IPS-18c (cell line): ENCODE data around the gene SPN.
"Not testable (repeated sequence)": the region's sequence is repeated elsewhere in the genome, so short reads cannot be mapped to it uniquely, and the experiment has no call there.

Source experiments
- H3K4me3 ChIP-seq: 2 replicates; pipeline ENCODE4 v1.7.0; 2013; ENCODE audit warnings: low read depth, mild to moderate bottlenecking, low read length, moderate library complexity; ENCODE audit not compliant: insufficient read depth
- H3K9me3 ChIP-seq: one replicate; pipeline ENCODE4 v1.6.1; 2013; ENCODE audit warnings: mild to moderate bottlenecking, low read length, moderate library complexity; ENCODE audit not compliant: control insufficient read depth, insufficient read depth

SPN gene, protein sequence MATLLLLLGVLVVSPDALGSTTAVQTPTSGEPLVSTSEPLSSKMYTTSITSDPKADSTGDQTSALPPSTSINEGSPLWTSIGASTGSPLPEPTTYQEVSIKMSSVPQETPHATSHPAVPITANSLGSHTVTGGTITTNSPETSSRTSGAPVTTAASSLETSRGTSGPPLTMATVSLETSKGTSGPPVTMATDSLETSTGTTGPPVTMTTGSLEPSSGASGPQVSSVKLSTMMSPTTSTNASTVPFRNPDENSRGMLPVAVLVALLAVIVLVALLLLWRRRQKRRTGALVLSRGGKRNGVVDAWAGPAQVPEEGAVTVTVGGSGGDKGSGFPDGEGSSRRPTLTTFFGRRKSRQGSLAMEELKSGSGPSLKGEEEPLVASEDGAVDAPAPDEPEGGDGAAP

DNA sequence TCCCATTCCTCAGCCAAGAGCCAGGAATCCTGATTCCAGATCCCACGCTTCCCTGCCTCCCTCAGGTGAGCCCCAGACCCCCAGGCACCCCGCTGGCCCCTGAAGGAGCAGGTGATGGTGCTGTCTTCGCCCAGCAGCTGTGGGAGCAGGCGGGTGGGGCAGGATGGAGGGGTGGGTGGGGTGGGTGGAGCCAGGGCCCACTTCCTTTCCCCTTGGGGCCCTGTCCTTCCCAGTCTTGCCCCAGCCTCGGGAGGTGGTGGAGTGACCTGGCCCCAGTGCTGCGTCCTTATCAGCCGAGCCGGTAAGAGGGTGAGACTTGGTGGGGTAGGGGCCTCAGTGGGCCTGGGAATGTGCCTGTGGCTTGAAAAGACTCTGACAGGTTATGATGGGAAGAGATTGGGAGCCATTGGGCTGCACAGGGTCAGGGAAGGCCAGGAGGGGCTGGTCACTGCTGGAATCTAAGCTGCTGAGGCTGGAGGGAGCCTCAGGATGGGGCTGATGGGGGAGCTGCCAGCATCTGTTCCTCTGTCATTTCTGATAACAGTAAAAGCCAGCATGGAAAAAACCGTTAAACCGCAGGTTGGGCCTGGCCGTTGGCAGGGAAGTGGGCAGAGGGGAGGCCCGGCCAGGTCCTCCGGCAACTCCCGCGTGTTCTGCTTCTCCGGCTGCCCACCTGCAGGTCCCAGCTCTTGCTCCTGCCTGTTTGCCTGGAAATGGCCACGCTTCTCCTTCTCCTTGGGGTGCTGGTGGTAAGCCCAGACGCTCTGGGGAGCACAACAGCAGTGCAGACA is at the start of gene SPN:
SPN (plus strand) TSS at position 232 of the 791 bp plus-strand sequence; CDS start at position 714, 482 bp downstream.
- Histone ChIP-seq H3K4me3 (no peak within 1 kb of the TSS), H3K9me3 (no peaks in the 10 kb centered on the region)

DNA sequence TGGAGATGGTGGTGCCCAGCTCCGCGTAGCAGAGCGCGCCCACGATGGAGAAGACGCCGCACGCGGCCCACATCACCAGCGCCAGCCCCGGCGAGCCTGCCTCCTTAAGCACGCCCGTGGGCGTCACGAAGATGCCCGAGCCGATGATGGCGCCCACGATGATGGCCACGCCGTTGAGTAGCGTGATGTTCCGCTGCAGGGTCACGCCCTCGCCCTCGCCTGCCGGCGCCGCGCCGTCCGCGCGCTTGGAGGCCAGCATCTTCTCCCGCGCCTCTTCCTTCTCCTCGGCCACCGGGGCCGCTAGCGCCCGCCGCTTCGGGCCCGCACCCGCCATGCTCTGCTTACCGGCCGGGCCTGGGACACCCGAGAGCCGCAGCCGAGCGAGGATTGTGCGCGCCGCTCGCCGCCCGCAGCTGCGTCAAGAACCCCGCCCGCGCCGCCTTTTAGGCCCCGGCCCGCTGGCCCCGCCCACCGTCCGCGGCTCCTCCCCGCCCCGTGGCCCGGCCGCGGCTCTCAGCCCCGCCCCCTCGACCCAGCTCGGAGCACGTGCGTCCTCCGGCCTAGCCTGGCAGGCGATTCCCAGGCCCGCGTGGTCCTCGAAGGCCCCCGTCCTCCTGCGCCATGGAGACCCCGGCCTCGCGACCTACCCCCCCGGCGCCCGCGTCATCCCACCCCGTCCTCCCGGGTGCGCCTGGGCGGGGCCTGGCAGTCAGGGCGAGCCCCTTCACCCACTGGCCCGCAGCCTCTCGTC is 49.6 kb upstream of the SPN start:
- peak overlapping the region; percentile 75 for H3K4me3 ChIP-seq
- not testable (repeated sequence) for H3K9me3 ChIP-seq

DNA sequence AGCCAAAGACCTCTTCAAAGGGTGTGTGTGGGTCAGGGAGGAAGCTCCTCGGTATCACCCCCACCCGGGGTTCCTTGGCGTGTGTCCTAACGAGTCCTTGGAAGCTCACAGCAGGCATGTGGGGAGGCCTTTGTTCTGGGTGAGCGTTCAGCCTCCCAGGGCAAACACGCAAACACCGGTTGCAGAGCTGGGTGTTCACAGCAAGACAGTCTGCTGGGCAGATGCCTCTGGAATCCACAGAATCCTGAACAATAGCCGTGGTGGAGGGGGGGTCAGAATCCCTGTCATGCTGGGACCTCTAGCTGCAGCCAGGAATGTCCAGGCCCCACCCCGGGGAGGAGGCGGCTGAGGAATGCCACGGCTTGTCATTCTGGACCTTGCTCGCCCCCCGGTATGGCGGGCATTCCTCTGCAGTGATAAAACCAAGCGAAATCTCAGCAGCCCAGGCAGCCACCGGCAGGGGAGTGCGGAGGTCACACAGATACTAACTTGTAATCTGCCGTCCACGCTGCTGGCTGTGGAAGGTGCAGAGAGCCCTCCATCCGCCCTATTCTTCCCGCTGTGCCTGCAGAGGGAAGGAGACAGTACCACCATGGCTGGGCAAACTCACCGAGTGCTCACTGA is 48.2 kb upstream of the SPN start:
- H3K4me3 ChIP-seq: peak overlapping the region; percentile 34

DNA sequence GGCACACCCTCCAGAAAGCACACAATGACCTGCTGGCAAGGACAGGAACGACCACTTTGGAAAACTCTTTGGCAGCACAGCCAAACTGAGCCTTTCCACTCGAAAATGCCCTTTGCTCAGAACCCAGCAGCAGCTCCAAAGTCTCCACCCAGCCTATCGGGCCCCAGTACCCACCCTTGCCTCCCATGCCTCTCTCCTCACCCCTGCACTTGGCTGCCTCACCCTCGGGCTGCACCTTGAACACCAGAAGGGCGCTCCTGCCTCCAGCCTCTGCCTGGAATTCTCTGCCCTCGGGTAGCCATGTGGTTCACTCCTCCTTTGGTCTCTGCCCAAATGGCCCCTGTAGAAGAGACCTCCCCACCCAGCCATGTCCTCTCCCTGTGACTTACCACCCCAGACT is 46.9 kb upstream of the SPN start:
- not testable (repeated sequence) for H3K9me3 ChIP-seq, H3K4me3 ChIP-seq

More for the DNA sequence above, 48.2 kb upstream of the SPN start:
- H3K9me3 ChIP-seq: not testable (repeated sequence)

DNA sequence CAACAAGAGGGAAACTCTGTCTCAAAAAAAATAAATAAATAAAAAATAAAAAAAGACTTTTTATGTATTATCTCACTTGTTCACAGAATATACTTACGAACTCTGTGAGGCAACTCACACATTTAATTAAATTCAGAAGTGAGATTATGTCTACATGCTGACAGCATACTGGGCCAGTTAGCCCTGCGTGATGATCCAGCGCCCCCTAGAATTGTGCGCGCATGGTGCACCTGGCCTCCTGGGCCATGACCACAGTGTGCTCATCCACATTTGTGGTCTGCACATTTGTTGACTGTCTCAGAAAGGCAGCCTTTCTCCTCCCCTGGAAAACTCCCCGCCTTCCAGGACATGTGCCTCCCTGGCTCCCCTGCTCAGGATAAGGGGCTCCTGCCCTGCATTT is 42.5 kb upstream of the SPN start:
- H3K9me3 ChIP-seq, H3K4me3 ChIP-seq: not testable (repeated sequence)

DNA sequence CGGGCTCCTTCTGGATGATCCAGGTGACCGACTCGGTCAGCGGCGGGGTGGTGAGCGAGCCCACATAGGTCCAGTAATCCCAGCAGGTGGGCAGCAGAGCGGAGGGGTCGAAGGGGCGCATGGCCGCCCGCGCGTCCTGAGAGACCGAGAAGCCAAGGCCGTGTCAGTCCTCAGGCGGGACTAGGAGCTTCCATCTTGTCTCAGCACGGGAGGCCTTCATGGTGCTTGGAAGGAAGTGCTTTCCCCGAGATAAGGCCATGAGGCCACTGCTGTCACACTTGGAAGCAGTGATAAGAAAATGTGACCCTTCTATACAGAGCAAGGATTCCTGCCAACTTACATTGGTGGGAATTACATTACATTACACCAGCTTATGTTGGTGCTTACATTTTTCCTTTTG is 40.3 kb upstream of the SPN start:
- not testable (repeated sequence) for H3K9me3 ChIP-seq, H3K4me3 ChIP-seq

DNA sequence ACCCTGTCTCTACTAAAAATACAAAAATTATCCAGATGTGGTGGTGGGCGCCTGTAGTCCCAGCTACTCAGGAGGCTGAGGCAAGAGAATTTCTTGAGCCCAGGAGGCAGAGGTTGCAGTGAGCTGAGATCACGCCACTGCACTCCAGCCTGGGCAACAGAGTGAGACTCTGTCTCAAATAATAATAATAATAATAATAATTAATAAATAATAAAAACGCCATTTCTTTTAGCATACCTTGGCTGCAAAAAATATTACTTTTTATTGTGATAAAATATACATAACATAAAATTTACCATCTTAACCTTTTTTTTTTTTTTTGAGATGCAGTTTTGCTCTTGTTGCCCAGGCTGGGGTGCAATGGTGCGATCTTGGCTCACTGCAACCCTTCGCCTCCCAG is 39.8 kb upstream of the SPN start:
- H3K9me3 ChIP-seq, H3K4me3 ChIP-seq: not testable (repeated sequence)

DNA sequence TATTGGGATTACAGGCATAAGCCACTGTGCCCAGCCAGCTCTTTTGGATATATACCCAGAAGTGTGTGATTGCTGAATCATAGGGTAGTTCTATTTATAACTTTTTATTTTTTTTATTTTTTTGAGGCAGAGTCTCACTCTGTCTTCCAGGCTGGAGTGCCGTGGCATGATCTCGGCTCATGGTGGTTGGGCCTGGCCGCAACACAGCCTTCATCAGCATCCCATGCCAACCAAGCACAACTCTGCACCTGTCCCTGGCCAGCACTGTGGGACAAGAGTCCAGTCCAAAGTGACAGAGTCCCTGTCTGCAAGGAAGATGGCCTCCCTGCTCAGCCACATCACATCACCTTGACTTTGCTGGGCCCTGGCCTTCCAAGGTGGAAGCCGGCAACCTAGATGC is 37.9 kb upstream of the SPN start:
- H3K4me3 ChIP-seq, H3K9me3 ChIP-seq: not testable (repeated sequence)

DNA sequence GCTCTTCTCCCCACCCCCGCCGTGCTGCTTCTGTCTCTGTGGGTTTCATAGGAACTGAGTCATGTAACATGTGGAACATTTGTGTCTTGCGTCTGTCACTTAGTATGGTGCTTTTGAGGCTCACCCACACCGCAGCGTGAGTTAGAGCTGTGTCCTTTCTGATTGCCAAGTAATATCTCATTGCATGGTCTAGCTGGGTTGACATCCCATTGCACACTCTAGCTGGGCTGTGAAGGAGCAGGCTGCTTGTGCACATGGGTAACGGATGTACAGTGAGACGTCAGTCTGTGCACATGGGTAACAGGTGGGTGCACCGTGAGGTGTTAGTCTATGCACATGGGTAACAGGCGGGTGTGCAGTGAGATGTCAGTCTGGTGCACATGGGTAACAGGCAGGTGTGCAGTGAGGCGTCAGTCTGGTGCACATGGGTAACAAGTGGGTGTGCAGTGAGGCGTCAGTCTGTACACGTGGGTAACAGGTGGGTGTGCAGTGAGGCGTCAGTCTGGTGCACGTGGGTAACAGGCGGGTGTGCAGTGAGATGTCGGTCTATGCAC is 36.2 kb upstream of the SPN start:
- not testable (repeated sequence) for H3K4me3 ChIP-seq, H3K9me3 ChIP-seq

DNA sequence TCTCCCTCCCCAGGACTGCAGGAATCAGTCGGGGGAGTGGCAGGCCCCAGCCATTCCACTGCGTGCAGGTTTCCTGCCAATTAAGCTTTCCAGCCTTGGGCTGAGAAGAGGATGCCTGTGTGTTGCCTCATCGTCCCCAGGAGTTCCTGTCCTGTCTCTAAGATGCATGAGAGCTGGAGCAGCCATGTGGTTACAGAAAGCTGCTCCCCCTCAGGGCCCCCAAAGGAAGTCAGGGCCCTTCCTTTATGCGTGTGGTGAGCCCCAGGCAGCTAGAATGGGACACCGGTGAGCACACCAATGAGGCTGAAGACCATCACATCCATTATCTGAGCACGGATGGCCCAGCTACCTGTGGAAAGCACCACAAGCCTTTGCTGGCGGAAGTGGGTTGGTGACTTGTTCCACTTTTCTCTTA is 35.4 kb upstream of the SPN start:
- not testable (repeated sequence) for H3K9me3 ChIP-seq

DNA sequence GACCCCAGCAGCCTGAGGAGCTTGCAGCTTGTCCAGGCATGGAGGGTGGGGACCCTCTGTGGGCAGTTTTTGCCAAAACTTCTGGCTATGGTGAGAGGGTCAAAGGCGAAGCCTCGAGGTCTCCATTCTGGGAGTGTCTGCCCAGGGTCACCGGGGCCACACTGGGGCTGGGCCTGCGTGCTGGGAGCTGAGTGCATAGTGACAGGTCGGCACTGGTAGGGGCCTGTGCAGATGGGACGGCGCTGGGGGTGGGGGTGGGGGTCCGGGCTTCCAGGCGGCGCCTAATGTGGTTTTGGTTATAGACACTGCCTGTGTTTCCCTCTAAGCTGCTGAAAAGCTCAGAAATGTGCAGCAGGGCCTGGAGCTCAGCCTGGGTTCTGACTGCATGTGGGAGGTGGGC is 34.3 kb upstream of the SPN start:
- H3K9me3 ChIP-seq: not testable (repeated sequence)

More for the DNA sequence above, 35.4 kb upstream of the SPN start:
- H3K4me3 ChIP-seq: not testable (repeated sequence)

DNA sequence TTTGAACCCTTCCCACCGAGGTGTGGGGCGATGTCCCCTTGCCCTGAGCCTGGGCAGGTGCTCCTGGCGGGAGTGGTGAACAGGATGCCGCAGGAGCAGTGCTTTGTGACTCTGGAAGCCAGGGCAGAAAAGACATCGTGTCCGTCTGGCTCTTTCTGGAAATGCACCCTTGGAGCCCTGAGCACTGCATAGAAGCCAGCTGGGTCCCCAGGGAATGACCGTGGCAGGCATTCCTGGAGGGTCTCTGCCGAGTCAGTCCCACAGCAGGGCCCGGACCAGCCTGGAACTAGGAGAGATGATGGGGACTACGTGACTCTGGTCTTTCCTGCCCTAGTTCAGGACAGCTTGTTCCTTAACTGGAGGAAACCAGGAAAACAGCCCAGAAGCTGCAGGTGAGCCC is 33.7 kb upstream of the SPN start:
- not testable (repeated sequence) for H3K9me3 ChIP-seq, H3K4me3 ChIP-seq

More for the DNA sequence above, 34.3 kb upstream of the SPN start:
- not testable (repeated sequence) for H3K4me3 ChIP-seq

DNA sequence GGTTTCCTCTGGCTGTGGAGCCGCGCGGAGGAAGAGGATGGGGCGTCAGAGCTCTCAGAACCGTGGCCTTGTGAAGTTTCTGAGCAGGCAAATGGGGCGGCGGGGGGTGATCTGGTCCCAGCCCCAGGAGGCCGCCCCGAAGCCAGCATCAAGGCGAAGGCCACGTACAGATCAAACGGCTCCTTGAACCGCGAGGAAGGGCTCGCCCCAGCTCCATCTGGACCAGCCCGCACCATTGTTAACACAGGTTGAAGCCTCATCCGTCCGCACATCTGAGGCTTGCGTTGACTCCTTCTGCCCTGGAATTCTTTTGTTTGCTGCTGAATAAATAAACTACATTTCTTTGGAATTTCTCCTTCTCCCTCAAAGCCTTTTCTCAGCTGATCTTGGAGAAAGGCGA is 31.4 kb upstream of the SPN start:
- not testable (repeated sequence) for H3K4me3 ChIP-seq, H3K9me3 ChIP-seq

DNA sequence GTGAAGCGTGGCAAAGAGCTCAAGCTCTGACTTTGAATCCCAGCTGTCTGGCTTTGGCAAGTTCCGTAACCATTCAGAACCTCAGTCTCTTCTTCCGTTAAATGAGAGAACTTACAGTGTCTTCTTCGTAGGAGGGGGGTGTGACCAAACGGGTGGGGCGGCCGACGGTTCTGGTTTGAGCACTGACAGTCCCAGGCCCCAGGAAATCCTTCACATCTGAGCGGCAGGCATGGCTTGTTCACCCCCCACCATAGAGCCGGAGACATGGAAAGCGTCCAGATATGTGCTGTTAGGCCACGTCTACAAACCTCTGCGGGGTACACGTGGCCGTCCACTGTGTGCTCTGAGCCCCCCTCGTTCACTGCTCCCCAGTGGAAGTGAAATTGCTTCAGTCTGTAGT is 27.1 kb upstream of the SPN start:
- H3K9me3 ChIP-seq, H3K4me3 ChIP-seq: not testable (repeated sequence)

DNA sequence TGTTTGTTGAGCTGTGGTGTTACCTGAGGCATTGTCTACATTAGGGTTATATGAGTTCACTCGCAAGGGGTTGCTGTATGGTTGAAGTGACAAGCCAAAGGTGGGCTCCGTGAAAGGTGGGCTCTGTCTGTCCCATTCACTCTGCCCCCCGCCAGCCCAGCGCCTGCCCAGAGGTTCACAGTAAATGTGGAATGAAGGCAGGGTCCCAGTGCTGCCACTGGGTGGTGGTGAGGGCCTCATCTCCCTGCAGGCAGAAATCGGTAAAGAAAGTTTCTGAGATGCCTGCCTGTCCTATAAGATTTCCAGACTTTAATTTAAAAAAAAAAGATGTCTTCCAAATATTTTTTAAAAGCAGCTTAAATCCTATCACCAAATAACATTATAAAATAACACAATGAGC is 26.7 kb upstream of the SPN start:
- not testable (repeated sequence) for H3K9me3 ChIP-seq, H3K4me3 ChIP-seq

DNA sequence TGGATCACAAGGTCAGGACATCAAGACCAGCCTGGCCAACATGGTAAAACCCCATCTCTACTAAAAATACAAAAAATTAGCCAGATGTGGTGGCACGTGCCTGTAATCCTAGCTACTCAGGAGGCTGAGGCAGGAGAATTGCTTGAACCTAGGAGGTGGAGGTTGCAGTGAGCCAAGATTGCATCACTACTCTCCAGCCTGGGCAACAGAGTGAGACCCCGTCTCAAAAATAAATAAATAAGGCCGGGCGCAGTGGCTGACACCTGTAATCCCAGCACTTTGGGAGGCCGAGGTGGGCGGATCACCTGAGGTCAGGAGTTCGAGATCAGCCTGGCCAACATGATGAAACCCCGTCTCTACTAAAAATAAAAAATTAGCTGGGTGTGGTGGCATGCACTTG is 24.3 kb upstream of the SPN start:
- not testable (repeated sequence) for H3K9me3 ChIP-seq, H3K4me3 ChIP-seq

DNA sequence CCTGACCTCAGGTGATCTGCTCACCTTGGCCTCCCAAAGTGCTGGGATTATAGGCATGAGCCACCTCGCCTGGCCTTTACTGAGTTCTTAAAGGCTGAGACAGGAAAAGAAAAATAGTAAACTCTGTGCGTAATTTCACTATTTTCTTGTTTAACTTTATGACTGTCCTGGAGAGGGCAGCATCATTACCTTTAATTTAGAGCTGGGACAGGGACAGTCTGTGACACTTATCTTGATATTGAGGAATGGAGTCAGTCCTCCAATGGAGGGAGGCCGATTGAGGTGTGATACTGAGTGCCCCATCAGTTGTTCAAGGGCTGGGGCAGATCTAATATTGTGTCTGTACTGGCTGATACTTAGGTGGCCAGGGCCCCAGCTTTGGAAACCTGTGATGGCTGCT is 21.5 kb upstream of the SPN start:
- peaks cover 2% of the 10 kb centered on the region for H3K9me3 ChIP-seq

More for the DNA sequence above, 21.5 kb upstream of the SPN start:
- H3K4me3 ChIP-seq: no peak overlapping the region
